DOHH2 (cell line): ENCODE data around the gene LRRC57.

Experiments used
- EZH2phosphoT487 ChIP-seq: fragments of 200-600 bp; sonication (generic); IDR thresholded peaks from 2 replicates; pipeline ENCODE4 v1.6.1; 2017; ENCODE audit warnings: borderline replicate concordance, mild to moderate bottlenecking, antibody characterized with exemption, low read length, moderate library complexity, mixed read lengths
- TF ChIP-seq, protein P1 (sequence below): fragments of 200-600 bp; sonication (generic); IDR thresholded peaks from one replicate; pipeline ENCODE4 v1.5.1; 2014; ENCODE audit warnings: antibody characterized with exemption, mild to moderate bottlenecking, low read depth, low read length; ENCODE audit not compliant: poor library complexity, severe bottlenecking

DNA sequence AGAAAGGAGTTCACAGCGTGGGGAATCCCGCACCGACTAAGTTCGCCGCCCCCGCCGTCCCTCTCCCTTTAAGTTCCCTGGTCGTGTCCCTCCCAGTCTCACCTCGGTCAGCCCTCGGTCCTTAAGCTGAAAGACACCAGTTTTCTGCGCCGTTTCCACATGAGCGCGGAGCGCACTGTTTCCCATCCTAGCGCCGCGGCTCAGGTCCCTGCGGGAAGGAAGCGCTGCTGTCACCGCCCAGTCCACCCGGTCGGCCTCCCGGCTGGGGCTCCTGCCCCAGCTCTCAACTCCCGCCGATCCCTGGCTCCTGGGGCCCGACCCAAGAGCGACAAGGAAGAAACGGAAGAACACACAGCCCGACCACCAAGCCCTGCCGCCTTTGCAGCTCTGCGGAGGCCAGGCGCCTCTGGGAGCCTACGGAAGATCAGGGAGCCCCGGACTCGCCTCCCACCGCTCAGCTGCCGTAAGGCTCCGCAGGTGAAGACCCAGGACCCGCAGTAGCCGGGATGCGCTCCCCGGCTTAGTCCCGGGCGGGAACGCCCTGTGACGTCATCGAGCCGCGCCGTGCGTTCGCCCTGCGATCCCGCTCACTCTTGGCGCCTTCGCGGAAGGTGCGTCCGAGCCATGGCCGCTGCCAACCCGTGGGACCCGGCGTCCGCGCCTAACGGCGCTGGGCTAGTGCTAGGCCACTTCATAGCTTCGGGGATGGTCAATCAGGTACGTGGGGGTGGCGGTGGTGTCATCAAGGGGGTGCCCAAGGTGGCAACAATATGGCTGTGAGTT is at the start of gene LRRC57, which contains the start of gene HAUS2:
- TF ChIP-seq, protein P1, sequence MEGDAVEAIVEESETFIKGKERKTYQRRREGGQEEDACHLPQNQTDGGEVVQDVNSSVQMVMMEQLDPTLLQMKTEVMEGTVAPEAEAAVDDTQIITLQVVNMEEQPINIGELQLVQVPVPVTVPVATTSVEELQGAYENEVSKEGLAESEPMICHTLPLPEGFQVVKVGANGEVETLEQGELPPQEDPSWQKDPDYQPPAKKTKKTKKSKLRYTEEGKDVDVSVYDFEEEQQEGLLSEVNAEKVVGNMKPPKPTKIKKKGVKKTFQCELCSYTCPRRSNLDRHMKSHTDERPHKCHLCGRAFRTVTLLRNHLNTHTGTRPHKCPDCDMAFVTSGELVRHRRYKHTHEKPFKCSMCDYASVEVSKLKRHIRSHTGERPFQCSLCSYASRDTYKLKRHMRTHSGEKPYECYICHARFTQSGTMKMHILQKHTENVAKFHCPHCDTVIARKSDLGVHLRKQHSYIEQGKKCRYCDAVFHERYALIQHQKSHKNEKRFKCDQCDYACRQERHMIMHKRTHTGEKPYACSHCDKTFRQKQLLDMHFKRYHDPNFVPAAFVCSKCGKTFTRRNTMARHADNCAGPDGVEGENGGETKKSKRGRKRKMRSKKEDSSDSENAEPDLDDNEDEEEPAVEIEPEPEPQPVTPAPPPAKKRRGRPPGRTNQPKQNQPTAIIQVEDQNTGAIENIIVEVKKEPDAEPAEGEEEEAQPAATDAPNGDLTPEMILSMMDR: no peak
- TF ChIP-seq EZH2phosphoT487: no peak
